Left lung (tissue), 10 donors: ENCODE measurements around the gene USF1. TPM values are rescaled to one million over a fixed set of nuclear protein-coding genes. Genes with fewer than 3 reads are reported as not detected.
"Not testable (repeated sequence)": the region's sequence is repeated elsewhere in the genome, so short reads cannot be mapped to it uniquely, and the experiment has no call there.

Experiments used
- ATAC-seq: fragments of 200-7000 bp; cut with Tn5 transposase; one replicate; pipeline ENCODE4 v1.9.1; 2020; ENCODE audit warnings: moderate library complexity
- DNase-seq, 4 donors: peaks; one replicate each; pipeline ENCODE4 v3.0.0-alpha.2; 2013 to 2020
- H3K27ac ChIP-seq, 2 donors: fragments of 200-600 bp; sonication (generic) in 1 of 2; one replicate each; pipeline versions ENCODE4 v1.5.0 to v1.8.0; 2020 to 2021
- H3K27me3 ChIP-seq, 2 donors: fragments of 200-600 bp; sonication (generic) in 1 of 2; one replicate each; pipeline versions ENCODE4 v1.5.0 to v1.8.0; 2020 to 2021
- H3K36me3 ChIP-seq, 2 donors: fragments of 200-600 bp; sonication (generic) in 1 of 2; one replicate each; pipeline versions ENCODE4 v1.5.0 to v1.8.0; 2020 to 2021
- H3K4me1 ChIP-seq, 2 donors: fragments of 200-600 bp; one replicate each; pipeline ENCODE4 v1.8.0; 2021
- H3K4me3 ChIP-seq, 2 donors: fragments of 200-600 bp; sonication (generic) in 1 of 2; one replicate each; pipeline versions ENCODE4 v1.5.0 to v1.8.0; 2020 to 2021; ENCODE audit warnings: mild to moderate bottlenecking in 1 of 2
- H3K9me3 ChIP-seq, 2 donors: fragments of 200-600 bp; sonication (generic) in 1 of 2; one replicate each; pipeline versions ENCODE4 v1.5.0 to v1.8.0; 2020 to 2021
- intact Hi-C, 2 donors: fragments of 100-400 bp; cut with DNase I; formaldehyde crosslinking; loops; one replicate each; pipeline versions ENCODE4 v1.11.2 to v1.14.2; 2022
- polyA plus RNA-seq, 6 donors: library from polyadenylated mRNA; unstranded; fragments of 120-200 nt; gene quantifications; one replicate each; pipeline ENCODE4 v1.2.1, GENCODE V29; 2013; ENCODE audit not compliant: insufficient read length in 6 of 6
- total RNA-seq, 2 donors: library from RNA; stranded (reverse); fragmentation: NEBNext Ultra II Directional; extraction: Animal tissue kit (Norgen Biotek cat#: 25700); gene quantifications; one replicate each; pipeline ENCODE4 v1.2.1, GENCODE V29; 2021
- TF ChIP-seq, protein P1 (sequence below), 2 donors: fragments of 200-600 bp; sonication (generic) in 1 of 2; IDR thresholded peaks; one replicate each; pipeline versions ENCODE4 v1.5.0 to v1.8.0; 2021; ENCODE audit warnings: antibody characterized with exemption in 2 of 2
- donor health status: DM: no; HTN: yes; CAD: no.
- donor health status: DM: no; HTN: no; CAD: no.

Gene USF1
- total and polyA plus RNA-seq, 8 donors, result 56.1 to 75.4 (median 66.5) TPM

DNA sequence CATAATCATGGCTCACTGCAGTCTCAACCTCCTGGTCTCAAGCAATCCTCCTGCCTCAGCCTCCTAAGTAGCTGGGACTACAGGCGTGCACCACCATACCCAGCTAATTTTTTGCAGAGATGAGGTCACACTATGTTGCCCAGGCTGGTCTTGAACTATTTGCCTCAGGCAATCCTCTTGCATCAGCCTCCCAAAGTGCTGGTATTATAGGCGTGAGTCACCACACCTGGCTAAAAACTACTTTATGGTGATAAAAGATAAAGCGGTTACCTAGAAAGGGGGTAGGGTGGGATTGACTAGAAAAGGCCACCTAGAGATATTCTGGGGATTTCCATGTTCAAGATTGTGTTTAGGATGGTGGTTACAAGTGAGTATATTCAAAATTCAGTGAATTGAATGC, 12.0 kb downstream of the USF1 start:
- TF ChIP-seq, protein P1, sequence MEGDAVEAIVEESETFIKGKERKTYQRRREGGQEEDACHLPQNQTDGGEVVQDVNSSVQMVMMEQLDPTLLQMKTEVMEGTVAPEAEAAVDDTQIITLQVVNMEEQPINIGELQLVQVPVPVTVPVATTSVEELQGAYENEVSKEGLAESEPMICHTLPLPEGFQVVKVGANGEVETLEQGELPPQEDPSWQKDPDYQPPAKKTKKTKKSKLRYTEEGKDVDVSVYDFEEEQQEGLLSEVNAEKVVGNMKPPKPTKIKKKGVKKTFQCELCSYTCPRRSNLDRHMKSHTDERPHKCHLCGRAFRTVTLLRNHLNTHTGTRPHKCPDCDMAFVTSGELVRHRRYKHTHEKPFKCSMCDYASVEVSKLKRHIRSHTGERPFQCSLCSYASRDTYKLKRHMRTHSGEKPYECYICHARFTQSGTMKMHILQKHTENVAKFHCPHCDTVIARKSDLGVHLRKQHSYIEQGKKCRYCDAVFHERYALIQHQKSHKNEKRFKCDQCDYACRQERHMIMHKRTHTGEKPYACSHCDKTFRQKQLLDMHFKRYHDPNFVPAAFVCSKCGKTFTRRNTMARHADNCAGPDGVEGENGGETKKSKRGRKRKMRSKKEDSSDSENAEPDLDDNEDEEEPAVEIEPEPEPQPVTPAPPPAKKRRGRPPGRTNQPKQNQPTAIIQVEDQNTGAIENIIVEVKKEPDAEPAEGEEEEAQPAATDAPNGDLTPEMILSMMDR (IDR thresholded peaks at IDR 0.05), result no peak
- Histone ChIP-seq H3K27me3 (no peaks in the 10 kb centered on the region), H3K36me3 (peaks cover 0 to 10% of the 10 kb centered on the region in 2 donors), H3K9me3 (no peaks in the 10 kb centered on the region), H3K4me3 (no peak overlapping the region), H3K27ac (no peak overlapping the region), H3K4me1 (peaks cover 2 to 24% of the 10 kb centered on the region in 2 donors)
- ATAC-seq (no peak), DNase-seq (no peak)
- intact Hi-C loops, result no loop called here

DNA sequence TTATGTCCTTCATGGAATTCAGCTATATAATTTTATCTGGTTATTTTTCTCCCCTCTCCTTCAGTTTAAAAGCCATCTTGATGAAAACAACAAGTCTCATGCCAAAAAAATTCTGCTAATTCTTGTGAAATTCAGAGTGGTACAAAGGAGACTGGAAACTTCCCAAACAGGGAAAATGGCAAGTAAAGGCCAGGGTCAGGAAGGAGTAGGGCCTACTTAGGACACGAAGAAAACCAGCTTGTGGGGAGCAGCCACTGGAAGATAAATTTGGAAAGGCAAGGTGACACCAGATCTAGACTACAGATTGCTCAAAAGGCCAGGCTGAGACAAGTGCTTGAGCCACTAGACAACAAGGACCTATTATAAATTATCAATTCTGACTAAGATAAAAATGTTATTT, 13.4 kb downstream of the USF1 start:
- H3K27me3 ChIP-seq, result no peaks in the 10 kb centered on the region
- DNase-seq, result no peak
- H3K4me3 ChIP-seq, result no peak overlapping the region
- intact Hi-C loops, result no loop called here
- peaks cover 0 to 11% of the 10 kb centered on the region in 2 donors for H3K4me1 ChIP-seq
- no peak overlapping the region for H3K27ac ChIP-seq
- TF ChIP-seq, protein P1 (IDR thresholded peaks at IDR 0.05), result no peak
- ATAC-seq, result no peak
- H3K9me3 ChIP-seq, result no peaks in the 10 kb centered on the region
- no peaks in the 10 kb centered on the region for H3K36me3 ChIP-seq

DNA sequence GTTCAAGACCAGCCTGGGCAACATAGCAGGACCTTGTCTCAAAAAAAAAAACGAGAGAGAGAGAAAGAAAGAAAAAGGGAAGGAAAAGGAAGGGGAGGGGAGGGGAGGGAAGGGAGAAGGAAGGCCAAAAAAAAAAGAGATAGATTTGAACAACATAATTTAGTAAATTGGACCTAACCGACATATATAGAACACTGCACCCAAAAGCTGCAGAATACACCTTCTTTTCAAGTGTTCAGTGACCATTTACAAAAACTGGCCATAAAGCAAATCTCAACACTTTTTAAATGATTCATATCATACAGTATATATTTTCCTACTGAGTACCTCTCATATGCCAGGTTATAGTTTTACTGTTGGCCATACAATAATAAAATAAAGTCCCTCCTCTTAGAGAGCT, 13.9 kb downstream of the USF1 start:
- TF ChIP-seq, protein P1 (IDR thresholded peaks at IDR 0.05), result no peak
- peaks cover 0 to 11% of the 10 kb centered on the region in 2 donors for H3K4me1 ChIP-seq
- no peaks in the 10 kb centered on the region for H3K36me3 ChIP-seq
- H3K27me3 ChIP-seq, result no peaks in the 10 kb centered on the region
- H3K9me3 ChIP-seq, result no peaks in the 10 kb centered on the region
- DNase-seq (no peak), ATAC-seq (no peak)
- no peak overlapping the region for H3K27ac ChIP-seq
- intact Hi-C loops, result no loop called here
- no peak overlapping the region for H3K4me3 ChIP-seq

DNA sequence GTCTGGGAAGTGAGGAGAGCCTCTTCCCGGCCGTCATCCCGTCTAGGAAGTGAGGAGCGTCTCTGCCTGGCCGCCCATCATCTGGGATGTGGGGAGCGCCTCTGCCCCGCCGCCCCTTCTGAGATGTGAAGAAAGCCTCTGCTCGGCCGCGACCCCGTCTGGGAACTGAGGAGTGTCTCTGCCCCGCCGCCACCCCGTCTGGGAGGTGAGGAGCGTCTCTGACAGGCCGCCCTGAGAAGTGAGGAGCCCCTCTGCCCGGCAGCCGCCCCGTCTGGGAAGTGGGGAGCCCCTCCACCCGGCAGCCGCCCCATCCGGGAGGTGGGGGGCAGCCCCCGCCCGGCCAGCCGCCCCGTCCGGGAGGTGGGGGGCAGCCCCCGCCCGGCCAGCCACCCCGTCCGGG, 16.3 kb downstream of the USF1 start:
- ATAC-seq, DNase-seq, H3K27ac ChIP-seq, H3K36me3 ChIP-seq, H3K9me3 ChIP-seq, H3K27me3 ChIP-seq, H3K4me3 ChIP-seq, intact Hi-C loops: not testable (repeated sequence)
- peaks cover 0 to 11% of the 10 kb centered on the region in 2 donors for H3K4me1 ChIP-seq

DNA sequence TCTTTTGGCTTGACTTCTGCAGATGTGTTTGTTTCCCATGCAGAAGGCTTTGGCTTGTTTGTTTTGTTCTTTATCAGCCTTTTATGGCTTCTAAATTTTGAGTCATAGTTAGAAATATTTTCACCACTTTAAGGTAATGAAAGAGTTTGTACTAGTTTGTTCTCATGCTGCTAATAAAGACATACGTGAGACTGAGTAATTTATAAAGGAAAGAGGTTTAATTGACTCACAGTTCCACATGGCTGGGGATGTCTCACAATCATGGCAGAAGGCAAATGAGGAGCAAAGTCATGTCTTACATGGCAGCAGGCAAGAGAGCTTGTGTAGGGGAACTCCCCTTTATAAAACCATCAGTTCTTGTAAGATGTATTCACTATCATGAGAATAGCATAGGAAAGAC, 18.8 kb downstream of the USF1 start:
- H3K4me1 ChIP-seq, intact Hi-C loops, H3K36me3 ChIP-seq, H3K27me3 ChIP-seq, ATAC-seq, H3K4me3 ChIP-seq, H3K27ac ChIP-seq, H3K9me3 ChIP-seq, DNase-seq: not testable (repeated sequence)

GRCh38 chr1:161022432-161022831, 23.3 kb downstream of the USF1 start:
- intact Hi-C loops, H3K9me3 ChIP-seq, DNase-seq, ATAC-seq, H3K36me3 ChIP-seq, H3K27me3 ChIP-seq, H3K27ac ChIP-seq, H3K4me3 ChIP-seq: not testable (repeated sequence)
- H3K4me1 ChIP-seq, result peaks cover 8 to 30% of the 10 kb centered on the region in 2 donors

DNA sequence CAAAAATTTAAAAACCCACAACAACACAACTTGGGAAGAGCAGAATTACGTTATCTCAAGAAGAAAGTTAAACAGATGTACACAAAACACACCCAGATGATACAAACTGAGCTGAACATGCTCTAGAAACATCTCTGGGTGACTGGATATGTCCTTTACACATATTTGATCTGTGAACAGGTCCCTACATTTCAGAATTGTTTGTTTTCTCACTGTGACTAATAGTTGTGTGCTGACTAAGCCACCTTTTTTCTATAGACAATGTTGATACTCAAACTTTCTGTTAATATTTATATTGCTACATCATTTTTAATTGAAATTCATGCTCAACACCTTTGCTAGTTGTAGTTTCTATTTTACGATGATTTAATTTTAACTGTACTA, 23.8 kb downstream of the USF1 start:
- ATAC-seq, result no peak
- intact Hi-C loops, result no loop called here
- H3K9me3 ChIP-seq, result no peaks in the 10 kb centered on the region
- H3K27me3 ChIP-seq, result no peaks in the 10 kb centered on the region
- H3K36me3 ChIP-seq, result no peaks in the 10 kb centered on the region
- peak overlapping the region; percentile 83 to 93 for H3K27ac ChIP-seq
- H3K4me1 ChIP-seq, result peaks cover 8 to 35% of the 10 kb centered on the region in 2 donors
- H3K4me3 ChIP-seq, result peak overlapping the region; percentile 77 to 93
- no peak for DNase-seq
- TF ChIP-seq, protein P1 (IDR thresholded peaks at IDR 0.05), result no peak
